Right hindlimb (tissue), 1 donor: ENCODE results near the gene EZH2.

Source experiments
- DNase-seq: peaks from one replicate; pipeline ENCODE4 v3.0.0-alpha.2; 2018

EZH2 gene

GRCh38 chr7:148761499-148762278 lies 122.4 kb downstream of the EZH2 start:
- DNase-seq, result no peak
